Right atrium auricular region (tissue), 2 donors: ENCODE data around the gene RASGRP4. TPM values are rescaled to one million over a fixed set of nuclear protein-coding genes. Genes with fewer than 3 reads are reported as not detected.
A peak's percentile ranks its signal among the peaks of the same experiment; 100 is the strongest.
"Not testable (repeated sequence)": the region's sequence is repeated elsewhere in the genome, so short reads cannot be mapped to it uniquely, and the experiment has no call there.

Experiments used
- DNase-seq: peaks from one replicate; pipeline ENCODE4 v3.0.0-alpha.2; 2019; ENCODE audit warnings: low spot score
- H3K27ac ChIP-seq, 2 donors: fragments of 200-600 bp; sonication (generic); 1 replicate in 1 of 2; 2 replicates in 1 of 2; pipeline ENCODE4 v1.5.1; 2016 to 2019
- H3K27me3 ChIP-seq, 2 donors: fragments of 200-600 bp; sonication (generic); one replicate each; pipeline versions ENCODE4 v1.5.1 to v1.6.0; 2017 to 2019
- H3K36me3 ChIP-seq: fragments of 200-600 bp; sonication (generic); one replicate; pipeline ENCODE4 v1.5.1; 2016
- H3K4me1 ChIP-seq, 2 donors: fragments of 200-600 bp; sonication (generic); one replicate each; pipeline versions ENCODE4 v1.5.1 to v1.6.0; 2017 to 2019
- H3K4me3 ChIP-seq, 2 donors: fragments of 200-600 bp; sonication (generic); 1 replicate in 1 of 2; 2 replicates in 1 of 2; pipeline ENCODE4 v1.5.1; 2017 to 2019; ENCODE audit warnings: mild to moderate bottlenecking in 1 of 2, moderate library complexity in 1 of 2
- H3K9me3 ChIP-seq, 2 donors: fragments of 200-600 bp; sonication (generic); one replicate each; pipeline ENCODE4 v1.5.1; 2019
- total RNA-seq, 2 donors: library from RNA; depleted of rRNA; stranded (reverse); fragments of >200 nt; gene quantifications; one replicate each; pipeline ENCODE4 v1.1.0, GENCODE V29; 2016
- TF ChIP-seq, protein P1 (sequence below), 2 donors: fragments of 200-600 bp; sonication (generic); IDR thresholded peaks; one replicate each; pipeline ENCODE4 v1.5.1; 2019; ENCODE audit warnings: antibody characterized with exemption in 2 of 2

The RASGRP4 gene
- total RNA-seq, 2 donors from 2014 or later = 1.1 to 2.9 TPM

DNA sequence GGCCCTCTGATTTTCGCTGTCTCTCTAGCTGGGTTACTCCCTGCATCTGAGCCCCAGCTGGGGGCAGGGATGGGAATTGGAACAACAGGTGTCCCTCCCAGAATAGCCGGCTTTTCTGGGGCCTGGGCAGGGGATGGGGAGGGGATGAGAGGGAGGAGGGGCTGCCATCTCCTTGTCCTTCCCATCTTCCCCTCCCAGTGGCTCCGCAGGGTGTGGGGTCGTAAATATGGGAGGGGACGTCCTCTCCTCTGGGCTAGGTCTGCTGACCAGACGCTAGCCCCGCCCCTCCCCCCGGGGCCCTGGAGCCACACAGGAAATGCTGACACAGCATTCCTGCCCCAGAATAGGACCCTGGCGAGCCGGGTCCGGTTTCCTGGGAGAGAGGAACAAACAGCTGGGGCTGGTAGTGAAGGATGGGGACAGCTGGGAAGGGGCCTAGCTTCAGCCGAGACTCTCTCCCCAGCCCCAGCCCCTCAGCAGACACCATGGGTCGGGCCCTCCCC is 8.6 kb upstream of the RASGRP4 start:
- DNase-seq = no peak
- H3K4me3 ChIP-seq = peak overlapping the region in 1 of 2 donors; percentile 1

DNA sequence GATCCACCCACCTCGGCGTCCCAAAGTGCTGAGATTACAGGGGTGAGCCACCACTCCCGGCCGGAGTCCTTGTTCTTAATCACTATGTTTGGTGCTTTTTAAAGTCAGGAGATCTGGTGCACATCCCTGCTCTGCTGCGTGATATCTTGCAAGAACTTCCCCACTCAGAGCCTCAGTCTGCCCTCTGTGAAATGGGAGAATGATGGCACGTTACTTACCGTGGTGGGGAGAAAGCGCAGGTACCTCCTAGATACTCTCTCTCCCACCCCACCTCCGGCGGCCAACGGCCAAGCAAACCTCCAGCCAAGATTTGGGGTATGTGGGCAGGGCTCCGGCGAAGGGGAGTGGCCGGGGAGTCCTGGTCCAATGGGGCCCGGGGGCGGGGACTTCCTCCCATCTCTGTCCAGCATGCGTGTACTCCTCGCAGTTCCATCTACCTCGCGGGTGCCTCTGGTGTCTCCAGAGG is 7.3 kb upstream of the RASGRP4 start, which contains the start of gene RYR1:
Gene RYR1 (plus strand): TSS at position 424 of the 466 bp plus-strand sequence. CDS start 139 bp downstream, outside the sequence.
- Histone ChIP-seq H3K36me3 (no peaks in the 10 kb centered on the region), H3K27me3 (peaks cover 0 to 11% of the 10 kb centered on the region in 2 donors), H3K4me1 (peaks cover 0 to 8% of the 10 kb centered on the region in 2 donors), H3K27ac (no peak within 1 kb of the TSS), H3K4me3 (peak within 1 kb of the TSS in 1 of 2 donors; percentile 15), H3K9me3 (no peaks in the 10 kb centered on the region)
- TF ChIP-seq, protein P1, sequence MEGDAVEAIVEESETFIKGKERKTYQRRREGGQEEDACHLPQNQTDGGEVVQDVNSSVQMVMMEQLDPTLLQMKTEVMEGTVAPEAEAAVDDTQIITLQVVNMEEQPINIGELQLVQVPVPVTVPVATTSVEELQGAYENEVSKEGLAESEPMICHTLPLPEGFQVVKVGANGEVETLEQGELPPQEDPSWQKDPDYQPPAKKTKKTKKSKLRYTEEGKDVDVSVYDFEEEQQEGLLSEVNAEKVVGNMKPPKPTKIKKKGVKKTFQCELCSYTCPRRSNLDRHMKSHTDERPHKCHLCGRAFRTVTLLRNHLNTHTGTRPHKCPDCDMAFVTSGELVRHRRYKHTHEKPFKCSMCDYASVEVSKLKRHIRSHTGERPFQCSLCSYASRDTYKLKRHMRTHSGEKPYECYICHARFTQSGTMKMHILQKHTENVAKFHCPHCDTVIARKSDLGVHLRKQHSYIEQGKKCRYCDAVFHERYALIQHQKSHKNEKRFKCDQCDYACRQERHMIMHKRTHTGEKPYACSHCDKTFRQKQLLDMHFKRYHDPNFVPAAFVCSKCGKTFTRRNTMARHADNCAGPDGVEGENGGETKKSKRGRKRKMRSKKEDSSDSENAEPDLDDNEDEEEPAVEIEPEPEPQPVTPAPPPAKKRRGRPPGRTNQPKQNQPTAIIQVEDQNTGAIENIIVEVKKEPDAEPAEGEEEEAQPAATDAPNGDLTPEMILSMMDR (IDR thresholded peaks at IDR 0.05) = no peak
- no peak for DNase-seq

More for the DNA sequence above, 8.6 kb upstream of the RASGRP4 start:
- Histone ChIP-seq H3K4me1 (peaks cover 0 to 8% of the 10 kb centered on the region in 2 donors), H3K9me3 (no peaks in the 10 kb centered on the region), H3K27me3 (peaks cover 0 to 11% of the 10 kb centered on the region in 2 donors), H3K27ac (no peak overlapping the region), H3K36me3 (no peaks in the 10 kb centered on the region)
- TF ChIP-seq, protein P1 (IDR thresholded peaks at IDR 0.05) = no peak

DNA sequence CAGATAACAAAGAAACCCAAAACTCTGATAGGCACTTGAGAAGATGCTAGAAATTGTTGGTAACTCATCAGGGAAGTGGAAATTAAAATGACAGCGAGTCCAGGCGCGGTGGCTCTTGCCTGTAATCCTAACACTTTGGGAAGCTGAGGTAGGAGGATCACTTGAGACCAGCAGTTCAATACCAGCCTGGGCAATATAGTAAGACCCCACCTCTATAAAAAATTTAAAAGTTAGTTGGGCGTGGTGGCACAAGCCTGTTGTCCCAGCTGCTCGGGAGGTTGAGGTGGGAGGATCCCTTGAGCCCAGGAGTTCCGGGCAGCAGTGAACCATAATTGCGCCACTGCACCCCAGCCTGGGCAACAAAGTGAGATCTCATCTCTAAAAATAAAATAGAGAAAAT is 4.9 kb upstream of the RASGRP4 start:
- TF ChIP-seq, protein P1 (IDR thresholded peaks at IDR 0.05) = no peak
- Histone ChIP-seq H3K27ac (no peak overlapping the region), H3K4me3 (no peak overlapping the region), H3K9me3 (no peaks in the 10 kb centered on the region), H3K4me1 (peaks cover 0 to 8% of the 10 kb centered on the region in 2 donors), H3K36me3 (no peaks in the 10 kb centered on the region), H3K27me3 (peaks cover 0 to 8% of the 10 kb centered on the region in 2 donors)
- no peak for DNase-seq

DNA sequence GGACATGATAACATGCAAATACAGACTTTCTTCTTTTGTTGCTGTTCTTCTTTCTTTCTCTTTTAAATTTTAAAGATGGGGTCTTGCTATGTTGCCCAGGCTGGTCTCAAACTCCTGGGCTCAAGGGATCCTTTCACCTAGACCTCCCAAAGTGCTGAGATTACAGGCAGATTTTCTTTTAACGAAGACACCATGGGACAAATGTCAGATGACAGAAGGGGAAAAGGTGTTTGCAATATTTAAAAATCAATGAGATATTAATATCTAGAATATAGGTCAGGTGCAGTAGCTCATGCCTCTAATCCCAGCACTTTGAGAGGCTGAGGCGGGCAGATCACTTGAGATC is 3.8 kb upstream of the RASGRP4 start:
- H3K36me3 ChIP-seq = no peaks in the 10 kb centered on the region
- H3K4me3 ChIP-seq = no peak overlapping the region
- no peaks in the 10 kb centered on the region for H3K9me3 ChIP-seq
- H3K27me3 ChIP-seq = peaks cover 0 to 4% of the 10 kb centered on the region in 2 donors
- TF ChIP-seq, protein P1 (IDR thresholded peaks at IDR 0.05) = no peak
- H3K27ac ChIP-seq = no peak overlapping the region
- DNase-seq = no peak
- H3K4me1 ChIP-seq = peaks cover 0 to 8% of the 10 kb centered on the region in 2 donors

DNA sequence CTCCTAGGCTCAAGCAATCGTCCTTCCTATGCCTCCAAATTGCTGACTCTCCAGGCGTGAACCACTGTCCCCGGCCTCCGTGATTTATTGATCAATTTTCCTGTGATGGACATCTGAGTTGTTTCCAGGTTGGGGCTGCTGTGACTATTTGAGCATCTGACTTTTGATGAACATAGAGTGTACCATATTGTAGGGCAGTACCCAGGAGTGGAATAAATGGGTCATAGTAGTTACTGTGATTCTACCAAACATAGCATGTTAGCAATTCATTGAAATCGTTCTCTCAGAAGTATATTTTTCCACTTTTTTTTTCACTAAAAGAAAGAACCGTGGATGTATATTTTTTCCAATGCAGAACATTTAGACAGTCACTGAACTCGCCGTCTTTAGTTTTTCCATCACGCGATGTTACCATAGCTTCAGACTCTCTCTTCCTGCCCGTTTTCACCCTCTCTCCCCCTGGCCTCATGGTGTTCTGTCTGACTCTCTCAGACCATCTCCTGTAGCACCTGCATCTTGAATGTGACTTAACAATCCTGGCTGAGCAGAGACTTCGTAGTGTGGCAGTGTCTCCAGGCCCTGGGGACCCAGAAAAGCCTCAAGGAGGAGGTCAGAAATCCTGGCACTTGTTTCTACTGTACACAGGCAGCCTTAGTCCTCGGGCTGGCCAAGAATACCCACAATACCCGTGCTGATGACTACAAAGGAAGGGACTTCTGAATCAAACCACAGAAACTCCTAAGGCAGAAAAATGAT is 3.2 kb upstream of the RASGRP4 start:
- H3K36me3 ChIP-seq = no peaks in the 10 kb centered on the region
- no peak for DNase-seq
- no peaks in the 10 kb centered on the region for H3K27me3 ChIP-seq
- H3K4me3 ChIP-seq = no peak overlapping the region
- TF ChIP-seq, protein P1 (IDR thresholded peaks at IDR 0.05) = no peak
- no peaks in the 10 kb centered on the region for H3K9me3 ChIP-seq
- peaks cover 0 to 8% of the 10 kb centered on the region in 2 donors for H3K4me1 ChIP-seq
- H3K27ac ChIP-seq = no peak overlapping the region

DNA sequence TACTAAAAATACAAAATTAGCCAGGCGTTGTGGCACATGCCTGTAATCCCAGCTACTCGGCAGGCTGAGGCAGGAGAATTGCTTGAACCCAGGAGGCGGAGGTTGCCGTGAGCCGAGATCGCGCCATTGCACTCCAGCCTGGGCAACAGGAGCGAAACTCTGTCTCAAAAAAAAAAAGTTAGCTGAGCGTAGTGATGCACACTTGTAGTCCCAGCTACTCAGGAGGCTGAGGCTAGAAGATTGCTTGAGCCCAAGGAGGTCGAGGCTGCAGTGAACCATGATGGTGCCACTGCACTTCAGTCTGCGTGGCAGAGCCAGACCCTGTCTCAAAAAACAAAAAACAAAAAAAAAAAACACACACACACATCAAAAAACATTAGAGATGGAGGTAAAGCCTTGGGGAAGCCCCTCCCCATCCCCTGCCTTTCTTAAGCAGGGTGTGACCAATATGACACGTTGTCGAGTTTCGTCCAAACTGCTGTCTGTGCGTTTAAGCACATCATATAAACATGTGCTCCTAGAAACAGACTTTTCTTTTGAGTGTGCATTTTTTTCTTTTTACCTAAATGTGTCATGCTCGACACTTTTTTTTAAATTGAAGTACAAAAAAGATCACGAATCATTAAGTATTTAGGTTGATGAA is 1.1 kb upstream of the RASGRP4 start:
- not testable (repeated sequence) for H3K4me1 ChIP-seq, H3K9me3 ChIP-seq, DNase-seq, H3K27me3 ChIP-seq, H3K36me3 ChIP-seq, H3K4me3 ChIP-seq, H3K27ac ChIP-seq
